ENCODE data around the gene LGR6.

DNA sequence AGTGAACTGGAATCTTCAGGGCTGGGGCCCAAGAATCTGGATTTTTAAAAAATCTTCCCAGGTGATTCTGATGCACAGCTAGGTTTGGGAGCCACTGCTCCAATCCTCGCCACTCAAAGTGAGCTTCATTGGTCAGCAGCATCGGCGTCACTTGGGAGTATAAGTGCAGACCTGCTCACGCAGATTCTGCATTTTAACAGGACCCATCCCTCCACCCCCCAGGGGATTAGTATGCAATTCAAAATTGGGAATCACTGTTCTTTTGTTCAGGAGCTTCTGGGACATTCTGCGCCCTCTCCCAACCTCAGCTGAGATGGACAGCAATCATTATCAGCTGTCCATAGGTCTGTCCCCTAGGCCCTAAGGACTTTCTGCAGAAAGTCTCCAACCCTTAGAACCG, 53.5 kb downstream of the LGR6 start:
- TF ChIP-seq, protein P1, sequence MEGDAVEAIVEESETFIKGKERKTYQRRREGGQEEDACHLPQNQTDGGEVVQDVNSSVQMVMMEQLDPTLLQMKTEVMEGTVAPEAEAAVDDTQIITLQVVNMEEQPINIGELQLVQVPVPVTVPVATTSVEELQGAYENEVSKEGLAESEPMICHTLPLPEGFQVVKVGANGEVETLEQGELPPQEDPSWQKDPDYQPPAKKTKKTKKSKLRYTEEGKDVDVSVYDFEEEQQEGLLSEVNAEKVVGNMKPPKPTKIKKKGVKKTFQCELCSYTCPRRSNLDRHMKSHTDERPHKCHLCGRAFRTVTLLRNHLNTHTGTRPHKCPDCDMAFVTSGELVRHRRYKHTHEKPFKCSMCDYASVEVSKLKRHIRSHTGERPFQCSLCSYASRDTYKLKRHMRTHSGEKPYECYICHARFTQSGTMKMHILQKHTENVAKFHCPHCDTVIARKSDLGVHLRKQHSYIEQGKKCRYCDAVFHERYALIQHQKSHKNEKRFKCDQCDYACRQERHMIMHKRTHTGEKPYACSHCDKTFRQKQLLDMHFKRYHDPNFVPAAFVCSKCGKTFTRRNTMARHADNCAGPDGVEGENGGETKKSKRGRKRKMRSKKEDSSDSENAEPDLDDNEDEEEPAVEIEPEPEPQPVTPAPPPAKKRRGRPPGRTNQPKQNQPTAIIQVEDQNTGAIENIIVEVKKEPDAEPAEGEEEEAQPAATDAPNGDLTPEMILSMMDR (IDR thresholded peaks at IDR 0.05): no peak
- TF ChIP-seq EZH2 (IDR thresholded peaks at IDR 0.05; ENCODE audit: borderline replicate concordance, insufficient read depth, low read depth, low read length, poor library complexity, severe bottlenecking): no peak
